GM23338 (cell line): ENCODE data around the gene ZBTB46. TPM values are rescaled to one million over a fixed set of nuclear protein-coding genes. Genes with fewer than 3 reads are reported as not detected.
"Not testable (repeated sequence)": the region's sequence is repeated elsewhere in the genome, so short reads cannot be mapped to it uniquely, and the experiment has no call there.

Experiments used
- ATAC-seq: fragments of 200-7000 bp; cut with Tn5 transposase; 3 replicates; pipeline ENCODE4 v1.9.1; 2020
- DNase-seq: peaks from one replicate; pipeline ENCODE4 v3.0.0-alpha.2; 2015; ENCODE audit warnings: low spot score
- H2AFZ ChIP-seq: fragments of 200-600 bp; sonication (generic); 2 replicates; pipeline ENCODE4 v1.8.0; 2016; ENCODE audit warnings: antibody characterized with exemption, mild to moderate bottlenecking, moderate library complexity
- H3F3A ChIP-seq: fragments of 200-600 bp; sonication (generic); replicated peaks from 2 replicates; pipeline ENCODE4 v1.8.0; 2017; ENCODE audit warnings: antibody characterized with exemption, mixed run types, low read depth
- H3K27ac ChIP-seq: fragments of 200-600 bp; sonication (generic); 2 replicates; pipeline ENCODE4 v1.6.1; 2016; ENCODE audit warnings: low read depth
- H3K27me3 ChIP-seq: fragments of 200-600 bp; sonication (generic); 2 replicates; pipeline ENCODE4 v1.8.0; 2016; ENCODE audit warnings: mild to moderate bottlenecking, mixed run types, moderate library complexity; ENCODE audit not compliant: insufficient read depth
- H3K36me3 ChIP-seq: fragments of 200-600 bp; sonication (generic); 2 replicates; pipeline ENCODE4 v1.8.0; 2016; ENCODE audit warnings: mild to moderate bottlenecking; ENCODE audit not compliant: insufficient read depth
- H3K4me1 ChIP-seq: fragments of 200-600 bp; sonication (generic); 2 replicates; pipeline ENCODE4 v1.8.0; 2016; ENCODE audit warnings: mild to moderate bottlenecking, moderate library complexity; ENCODE audit not compliant: insufficient read depth
- H3K4me2 ChIP-seq: fragments of 200-600 bp; sonication (generic); 2 replicates; pipeline ENCODE4 v1.7.1; 2017; ENCODE audit warnings: mixed run types
- H3K4me3 ChIP-seq: fragments of 200-600 bp; sonication (generic); 2 replicates; pipeline ENCODE4 v1.6.1; 2016; ENCODE audit warnings: mixed run types
- H3K79me2 ChIP-seq: fragments of 200-600 bp; sonication (generic); replicated peaks from 2 replicates; pipeline ENCODE4 v1.8.0; 2017; ENCODE audit warnings: mild to moderate bottlenecking; ENCODE audit not compliant: insufficient read depth
- H3K9me2 ChIP-seq: fragments of 200-600 bp; sonication (generic); 2 replicates; pipeline ENCODE4 v1.8.0; 2017; ENCODE audit not compliant: insufficient read depth
- H4K20me1 ChIP-seq: fragments of 200-600 bp; sonication (generic); replicated peaks from 2 replicates; pipeline ENCODE4 v1.8.0; 2017; ENCODE audit warnings: mild to moderate bottlenecking; ENCODE audit not compliant: insufficient read depth
- H3K27ac Mint-ChIP-seq: 2 replicates; pipeline ENCODE4 v1.8.0; 2020; ENCODE audit warnings: inconsistent platforms, mild to moderate bottlenecking, moderate library complexity, mixed read lengths
- H3K27me3 Mint-ChIP-seq: 3 replicates; pipeline ENCODE4 v1.8.0; 2022; ENCODE audit warnings: low read depth, mild to moderate bottlenecking, moderate library complexity, mixed read lengths, inconsistent platforms; ENCODE audit not compliant: insufficient read depth, poor library complexity
- H3K36me3 Mint-ChIP-seq: 3 replicates; pipeline ENCODE4 v1.8.0; 2021; ENCODE audit warnings: low read depth, mild to moderate bottlenecking, inconsistent platforms, moderate library complexity, mixed read lengths
- H3K4me1 Mint-ChIP-seq: 3 replicates; pipeline ENCODE4 v1.8.0; 2020; ENCODE audit warnings: mild to moderate bottlenecking, inconsistent platforms, mixed read lengths
- H3K4me3 Mint-ChIP-seq: 3 replicates; pipeline ENCODE4 v1.8.0; 2021; ENCODE audit warnings: moderate library complexity, mild to moderate bottlenecking, inconsistent platforms, mixed read lengths
- H3K9me3 Mint-ChIP-seq: 3 replicates; pipeline ENCODE4 v1.8.0; 2020; ENCODE audit warnings: moderate library complexity, mild to moderate bottlenecking, inconsistent platforms, mixed read lengths
- CREB1 ChIP-seq: fragments of 250-450 bp; sonication (Bioruptor Pico); IDR thresholded peaks from 2 replicates; pipeline ENCODE4 v1.5.0; 2020; ENCODE audit warnings: low read depth, mild to moderate bottlenecking, moderate library complexity
- NANOG ChIP-seq: IDR thresholded peaks from 2 replicates; pipeline ENCODE4 v1.6.1; 2016; ENCODE audit warnings: antibody characterized with exemption, borderline replicate concordance
- STAT1 ChIP-seq: IDR thresholded peaks from one replicate; pipeline ENCODE4 v1.6.1; 2016; ENCODE audit warnings: antibody characterized with exemption; ENCODE audit not compliant: unreplicated experiment
- polyA plus RNA-seq: library from polyadenylated mRNA; unstranded; fragments of >200 nt; fragmentation: Nextera tagmentation; extraction: Ambion mirVana; gene quantifications from 2 replicates; pipeline ENCODE4 v1.2.1, GENCODE V29; 2016
- total RNA-seq: library from RNA; depleted of rRNA; stranded (reverse); fragments of >200 nt; shearing (Covaris generic); gene quantifications from 2 replicates; pipeline ENCODE4 v1.2.3, GENCODE V29; 2014
- TF ChIP-seq, protein P1 (sequence below): fragments of 250-450 bp; sonication (Bioruptor Pico); IDR thresholded peaks from 2 replicates; pipeline ENCODE4 v1.5.0; 2020; ENCODE audit warnings: mild to moderate bottlenecking, moderate library complexity
- TF ChIP-seq, protein P2 (sequence below), 2 experiments: fragments of 200-600 bp in 1 of 2; sonication (generic) in 1 of 2; conservative IDR thresholded peaks; 2 replicates each; pipeline versions ENCODE4 v1.5.1 to v1.6.1; 2016 to 2017; ENCODE audit warnings: antibody characterized with exemption in 2 of 2, low read depth in 2 of 2, mild to moderate bottlenecking in 2 of 2, moderate library complexity in 1 of 2

ZBTB46 gene
- total and polyA plus RNA-seq, 2 experiments from 2014 or later = 3.2 to 26.9 TPM

DNA sequence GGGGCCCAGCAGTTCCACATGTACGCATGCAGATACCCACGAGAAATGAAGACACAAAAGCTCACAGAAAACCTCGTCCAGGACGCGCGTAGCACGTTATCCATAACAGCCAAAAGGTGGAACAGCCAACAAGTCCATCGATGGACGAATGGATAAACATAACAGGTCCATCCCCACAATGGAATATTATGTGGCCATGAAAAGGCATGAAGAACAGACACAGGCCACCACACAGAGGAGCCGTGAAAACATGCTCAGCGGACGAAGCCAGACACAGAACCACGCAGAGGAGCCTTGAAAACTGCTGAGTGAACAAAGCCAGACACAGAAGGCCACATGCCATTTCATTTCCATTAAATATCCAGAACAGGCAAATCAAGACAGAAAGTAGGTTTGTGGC, 53.5 kb downstream of the ZBTB46 start (continued):
- TF ChIP-seq, protein P1, sequence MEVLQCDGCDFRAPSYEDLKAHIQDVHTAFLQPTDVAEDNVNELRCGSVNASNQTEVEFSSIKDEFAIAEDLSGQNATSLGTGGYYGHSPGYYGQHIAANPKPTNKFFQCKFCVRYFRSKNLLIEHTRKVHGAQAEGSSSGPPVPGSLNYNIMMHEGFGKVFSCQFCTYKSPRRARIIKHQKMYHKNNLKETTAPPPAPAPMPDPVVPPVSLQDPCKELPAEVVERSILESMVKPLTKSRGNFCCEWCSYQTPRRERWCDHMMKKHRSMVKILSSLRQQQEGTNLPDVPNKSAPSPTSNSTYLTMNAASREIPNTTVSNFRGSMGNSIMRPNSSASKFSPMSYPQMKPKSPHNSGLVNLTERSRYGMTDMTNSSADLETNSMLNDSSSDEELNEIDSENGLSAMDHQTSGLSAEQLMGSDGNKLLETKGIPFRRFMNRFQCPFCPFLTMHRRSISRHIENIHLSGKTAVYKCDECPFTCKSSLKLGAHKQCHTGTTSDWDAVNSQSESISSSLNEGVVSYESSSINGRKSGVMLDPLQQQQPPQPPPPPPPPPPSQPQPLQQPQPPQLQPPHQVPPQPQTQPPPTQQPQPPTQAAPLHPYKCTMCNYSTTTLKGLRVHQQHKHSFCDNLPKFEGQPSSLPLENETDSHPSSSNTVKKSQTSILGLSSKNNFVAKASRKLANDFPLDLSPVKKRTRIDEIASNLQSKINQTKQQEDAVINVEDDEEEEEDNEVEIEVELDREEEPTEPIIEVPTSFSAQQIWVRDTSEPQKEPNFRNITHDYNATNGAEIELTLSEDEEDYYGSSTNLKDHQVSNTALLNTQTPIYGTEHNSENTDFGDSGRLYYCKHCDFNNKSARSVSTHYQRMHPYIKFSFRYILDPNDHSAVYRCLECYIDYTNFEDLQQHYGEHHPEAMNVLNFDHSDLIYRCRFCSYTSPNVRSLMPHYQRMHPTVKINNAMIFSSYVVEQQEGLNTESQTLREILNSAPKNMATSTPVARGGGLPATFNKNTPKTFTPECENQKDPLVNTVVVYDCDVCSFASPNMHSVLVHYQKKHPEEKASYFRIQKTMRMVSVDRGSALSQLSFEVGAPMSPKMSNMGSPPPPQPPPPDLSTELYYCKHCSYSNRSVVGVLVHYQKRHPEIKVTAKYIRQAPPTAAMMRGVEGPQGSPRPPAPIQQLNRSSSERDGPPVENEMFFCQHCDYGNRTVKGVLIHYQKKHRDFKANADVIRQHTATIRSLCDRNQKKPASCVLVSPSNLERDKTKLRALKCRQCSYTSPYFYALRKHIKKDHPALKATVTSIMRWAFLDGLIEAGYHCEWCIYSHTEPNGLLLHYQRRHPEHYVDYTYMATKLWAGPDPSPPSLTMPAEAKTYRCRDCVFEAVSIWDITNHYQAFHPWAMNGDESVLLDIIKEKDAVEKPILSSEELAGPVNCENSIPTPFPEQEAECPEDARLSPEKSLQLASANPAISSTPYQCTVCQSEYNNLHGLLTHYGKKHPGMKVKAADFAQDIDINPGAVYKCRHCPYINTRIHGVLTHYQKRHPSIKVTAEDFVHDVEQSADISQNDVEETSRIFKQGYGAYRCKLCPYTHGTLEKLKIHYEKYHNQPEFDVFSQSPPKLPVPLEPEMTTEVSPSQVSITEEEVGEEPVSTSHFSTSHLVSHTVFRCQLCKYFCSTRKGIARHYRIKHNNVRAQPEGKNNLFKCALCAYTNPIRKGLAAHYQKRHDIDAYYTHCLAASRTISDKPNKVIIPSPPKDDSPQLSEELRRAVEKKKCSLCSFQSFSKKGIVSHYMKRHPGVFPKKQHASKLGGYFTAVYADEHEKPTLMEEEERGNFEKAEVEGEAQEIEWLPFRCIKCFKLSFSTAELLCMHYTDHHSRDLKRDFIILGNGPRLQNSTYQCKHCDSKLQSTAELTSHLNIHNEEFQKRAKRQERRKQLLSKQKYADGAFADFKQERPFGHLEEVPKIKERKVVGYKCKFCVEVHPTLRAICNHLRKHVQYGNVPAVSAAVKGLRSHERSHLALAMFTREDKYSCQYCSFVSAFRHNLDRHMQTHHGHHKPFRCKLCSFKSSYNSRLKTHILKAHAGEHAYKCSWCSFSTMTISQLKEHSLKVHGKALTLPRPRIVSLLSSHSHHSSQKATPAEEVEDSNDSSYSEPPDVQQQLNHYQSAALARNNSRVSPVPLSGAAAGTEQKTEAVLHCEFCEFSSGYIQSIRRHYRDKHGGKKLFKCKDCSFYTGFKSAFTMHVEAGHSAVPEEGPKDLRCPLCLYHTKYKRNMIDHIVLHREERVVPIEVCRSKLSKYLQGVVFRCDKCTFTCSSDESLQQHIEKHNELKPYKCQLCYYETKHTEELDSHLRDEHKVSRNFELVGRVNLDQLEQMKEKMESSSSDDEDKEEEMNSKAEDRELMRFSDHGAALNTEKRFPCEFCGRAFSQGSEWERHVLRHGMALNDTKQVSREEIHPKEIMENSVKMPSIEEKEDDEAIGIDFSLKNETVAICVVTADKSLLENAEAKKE (CRISPR knock-in tag) = no peak

DNA sequence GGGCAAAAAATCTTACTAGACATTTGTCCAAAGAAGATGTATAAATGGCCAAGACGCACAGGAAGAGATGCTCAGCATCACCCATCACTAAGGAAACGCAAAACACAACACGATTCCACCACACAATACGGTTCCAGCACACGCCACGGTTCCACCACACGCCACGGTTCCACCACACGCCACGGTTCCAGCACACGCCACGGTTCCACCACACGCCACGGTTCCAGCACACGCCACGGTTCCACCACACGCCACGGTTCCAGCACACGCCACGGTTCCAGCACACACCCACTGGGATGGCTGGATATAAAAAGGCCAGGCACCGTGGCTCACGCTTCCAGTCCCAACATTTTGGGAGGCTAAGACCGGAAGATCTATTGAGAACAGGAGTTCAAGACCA, 54.2 kb downstream of the ZBTB46 start:
- not testable (repeated sequence) for H3K4me3 Mint-ChIP-seq, H3K36me3 Mint-ChIP-seq, DNase-seq, H3K4me1 ChIP-seq, H4K20me1 ChIP-seq, H3K4me2 ChIP-seq, H2AFZ ChIP-seq, H3K9me3 Mint-ChIP-seq, H3K4me3 ChIP-seq, H3K27ac ChIP-seq, ATAC-seq, H3K36me3 ChIP-seq, H3K9me2 ChIP-seq, H3K27me3 ChIP-seq, H3K27ac Mint-ChIP-seq
- peaks cover 12% of the 10 kb centered on the region; the same call in 1 of the 2 replicates for H3F3A ChIP-seq
- peaks cover 21% of the 10 kb centered on the region for H3K79me2 ChIP-seq
- Mint-ChIP-seq H3K27me3 (peaks cover 16% of the 10 kb centered on the region), H3K4me1 (peaks cover 16% of the 10 kb centered on the region)

DNA sequence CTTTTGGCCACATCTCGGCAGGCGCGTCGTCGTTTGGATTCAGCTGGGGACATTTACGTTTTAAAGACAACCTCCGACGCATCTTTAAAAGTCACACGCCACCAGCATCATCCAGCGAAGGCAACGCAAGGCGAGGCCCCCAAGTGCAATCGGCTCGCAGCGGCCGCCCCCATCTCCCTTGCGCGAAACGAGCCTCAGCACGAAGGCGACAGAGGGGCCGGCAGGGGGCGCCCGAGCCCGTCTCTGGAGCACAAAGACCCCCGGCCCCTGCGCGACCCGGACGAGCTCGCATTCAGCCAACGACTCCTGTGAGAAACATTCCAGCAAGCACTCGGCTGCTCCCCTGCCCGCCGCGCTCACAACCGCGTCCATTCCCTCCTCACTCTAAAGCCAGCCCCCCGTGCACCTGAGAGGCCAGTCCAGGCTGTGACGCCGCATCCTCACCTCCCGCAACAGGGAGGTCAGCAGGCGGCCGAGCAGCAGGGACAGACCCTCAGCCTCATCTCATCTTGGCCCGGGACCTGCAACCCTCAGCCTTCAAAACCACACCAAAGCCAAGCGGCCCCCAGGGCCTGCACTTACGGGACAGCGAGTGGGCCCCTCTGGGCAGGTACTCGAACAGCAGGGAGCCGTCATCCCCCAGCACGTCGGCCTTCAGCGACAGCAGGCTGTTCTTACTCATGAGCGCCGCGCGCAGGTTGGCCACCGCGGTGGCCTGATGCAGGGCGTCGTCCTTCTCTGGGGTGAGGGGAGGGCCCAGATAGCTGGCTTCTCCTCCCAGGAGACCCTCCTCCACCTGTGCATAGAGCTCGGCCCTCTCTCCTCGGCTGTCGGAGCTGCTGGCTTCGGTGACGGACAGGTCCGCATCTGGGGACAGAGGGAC, 55.7 kb downstream of the ZBTB46 start:
- peak; percentile 88 for ATAC-seq
- peak overlapping the region; percentile 68 for H3K4me3 ChIP-seq
- H3K4me3 Mint-ChIP-seq = peak overlapping the region; percentile 84

More for the DNA sequence above, 55.7 kb downstream of the ZBTB46 start:
- Histone ChIP-seq H3K4me1 (peaks cover 5% of the 10 kb centered on the region; the same call in 1 of the 2 replicates), H2AFZ (peak overlapping the region; percentile 85), H3K27ac (peak overlapping the region; percentile 69), H3K79me2 (peaks cover 17% of the 10 kb centered on the region), H3K9me2 (no peaks in the 10 kb centered on the region), H3K27me3 (no peaks in the 10 kb centered on the region), H3K36me3 (no peaks in the 10 kb centered on the region), H3F3A (peaks cover 15% of the 10 kb centered on the region; the same call in 1 of the 2 replicates), H3K4me2 (peak overlapping the region; percentile 91), H4K20me1 (no peaks in the 10 kb centered on the region; the same call in 1 of the 2 replicates)
- Mint-ChIP-seq H3K27me3 (peaks cover 16% of the 10 kb centered on the region), H3K36me3 (peaks cover 3% of the 10 kb centered on the region; the same call in 1 of the 3 replicates), H3K27ac (peak overlapping the region; percentile 94), H3K9me3 (no peaks in the 10 kb centered on the region; the same call in 2 of the 3 replicates), H3K4me1 (peaks cover 16% of the 10 kb centered on the region)
- DNase-seq = peak; percentile 94
- TF ChIP-seq, protein P2, sequence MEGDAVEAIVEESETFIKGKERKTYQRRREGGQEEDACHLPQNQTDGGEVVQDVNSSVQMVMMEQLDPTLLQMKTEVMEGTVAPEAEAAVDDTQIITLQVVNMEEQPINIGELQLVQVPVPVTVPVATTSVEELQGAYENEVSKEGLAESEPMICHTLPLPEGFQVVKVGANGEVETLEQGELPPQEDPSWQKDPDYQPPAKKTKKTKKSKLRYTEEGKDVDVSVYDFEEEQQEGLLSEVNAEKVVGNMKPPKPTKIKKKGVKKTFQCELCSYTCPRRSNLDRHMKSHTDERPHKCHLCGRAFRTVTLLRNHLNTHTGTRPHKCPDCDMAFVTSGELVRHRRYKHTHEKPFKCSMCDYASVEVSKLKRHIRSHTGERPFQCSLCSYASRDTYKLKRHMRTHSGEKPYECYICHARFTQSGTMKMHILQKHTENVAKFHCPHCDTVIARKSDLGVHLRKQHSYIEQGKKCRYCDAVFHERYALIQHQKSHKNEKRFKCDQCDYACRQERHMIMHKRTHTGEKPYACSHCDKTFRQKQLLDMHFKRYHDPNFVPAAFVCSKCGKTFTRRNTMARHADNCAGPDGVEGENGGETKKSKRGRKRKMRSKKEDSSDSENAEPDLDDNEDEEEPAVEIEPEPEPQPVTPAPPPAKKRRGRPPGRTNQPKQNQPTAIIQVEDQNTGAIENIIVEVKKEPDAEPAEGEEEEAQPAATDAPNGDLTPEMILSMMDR (conservative IDR thresholded peaks at IDR 0.05; ENCODE audit: low read depth in 2 of 2) = peak; percentile 70 to 86
- TF ChIP-seq NANOG (no peak), CREB1 (CRISPR knock-in tag) (peak; percentile 38), STAT1 (no peak)
